ENCODE measurements around the gene ELMO1. TPM values are rescaled to one million over a fixed set of nuclear protein-coding genes. Genes with fewer than 3 reads are reported as not detected.

The ELMO1 gene
- total RNA-seq, 1 donor = under 0.01 TPM

- DNase-seq (ENCODE audit: low read depth) = peak; percentile 19
- H3K4me3 ChIP-seq (ENCODE audit: low read depth, low read length) = no peak overlapping the region
- no peak for TF ChIP-seq CTCF (IDR thresholded peaks at IDR 0.05; ENCODE audit: insufficient read depth, low read depth, low read length)
Measured at GRCh38 chr7:37287131-37287855, 161.4 kb downstream of the ELMO1 start.

- no peak for DNase-seq (ENCODE audit: low read depth)
- H3K4me3 ChIP-seq (ENCODE audit: low read depth, low read length) = no peak overlapping the region
- TF ChIP-seq CTCF (IDR thresholded peaks at IDR 0.05; ENCODE audit: insufficient read depth, low read depth, low read length) = no peak
Measured at GRCh38 chr7:37286454-37286832, 162.2 kb downstream of the ELMO1 start.

- DNase-seq (ENCODE audit: low read depth) = no peak
- no peak overlapping the region for H3K4me3 ChIP-seq (ENCODE audit: low read depth, low read length)
- no peak for TF ChIP-seq CTCF (IDR thresholded peaks at IDR 0.05; ENCODE audit: insufficient read depth, low read depth, low read length)
Measured at GRCh38 chr7:37285706-37286453, 162.8 kb downstream of the ELMO1 start.

GRCh38 chr7:37284805-37285231 lies 163.8 kb downstream of the ELMO1 start:
- peak; percentile 4 for DNase-seq (ENCODE audit: low read depth)
- TF ChIP-seq CTCF (IDR thresholded peaks at IDR 0.05; ENCODE audit: insufficient read depth, low read depth, low read length) = peak; percentile 46
- H3K4me3 ChIP-seq (ENCODE audit: low read depth, low read length) = no peak overlapping the region

GRCh38 chr7:37284285-37284684 lies 164.4 kb downstream of the ELMO1 start:
- TF ChIP-seq CTCF (IDR thresholded peaks at IDR 0.05; ENCODE audit: insufficient read depth, low read depth, low read length) = no peak
- H3K4me3 ChIP-seq (ENCODE audit: low read depth, low read length) = no peak overlapping the region

GRCh38 chr7:37283716-37284115 lies 164.9 kb downstream of the ELMO1 start:
- DNase-seq (ENCODE audit: low read depth) = no peak
- TF ChIP-seq CTCF (IDR thresholded peaks at IDR 0.05; ENCODE audit: insufficient read depth, low read depth, low read length) = no peak
- no peak overlapping the region for H3K4me3 ChIP-seq (ENCODE audit: low read depth, low read length)

More at GRCh38 chr7:37284285-37284684, 164.4 kb downstream of the ELMO1 start:
- DNase-seq (ENCODE audit: low read depth) = no peak

Measured in fibroblast of villous mesenchyme (primary cell).